Adrenal gland (tissue), 12 donors: Measurements from ENCODE around the gene FCHSD2. TPM values are rescaled to one million over a fixed set of nuclear protein-coding genes. Genes with fewer than 3 reads are reported as not detected.
"Not testable (repeated sequence)": the region's sequence is repeated elsewhere in the genome, so short reads cannot be mapped to it uniquely, and the experiment has no call there.

Experiments
- DNase-seq, 7 donors: peaks; one replicate each; pipeline ENCODE4 v3.0.0-alpha.2; 2019 to 2020
- H3K27ac ChIP-seq, 5 donors: fragments of 200-600 bp; sonication (generic) in 4 of 5; 1 replicate in 3 of 5; 2 replicates in 2 of 5; pipeline versions ENCODE4 v1.5.1 to v1.8.0; 2016 to 2020; ENCODE audit warnings: mild to moderate bottlenecking in 1 of 5
- H3K27me3 ChIP-seq: fragments of 200-600 bp; 2 replicates; pipeline ENCODE4 v1.8.0; 2021
- H3K36me3 ChIP-seq, 2 donors: fragments of 200-600 bp; replicated peaks in 1 of 2; 1 replicate in 1 of 2; 2 replicates in 1 of 2; pipeline versions ENCODE4 v1.5.1 to v1.8.0; 2018 to 2022
- H3K4me1 ChIP-seq, 2 donors: fragments of 200-600 bp; replicated peaks in 1 of 2; 1 replicate in 1 of 2; 2 replicates in 1 of 2; pipeline versions ENCODE4 v1.5.1 to v1.8.0; 2018 to 2021
- H3K4me3 ChIP-seq, 4 donors: fragments of 200-600 bp; sonication (generic) in 3 of 4; one replicate each; pipeline ENCODE4 v1.5.1; 2016 to 2018
- H3K9me3 ChIP-seq, 3 donors: fragments of 200-600 bp; sonication (generic) in 1 of 3; replicated peaks in 1 of 3; 1 replicate in 2 of 3; 2 replicates in 1 of 3; pipeline versions ENCODE4 v1.5.1 to v1.8.0; 2016 to 2021
- CTCF ChIP-seq, 6 experiments: fragments of 450-650 bp in 4 of 6; fragments of 200-600 bp in 2 of 6; sonication (generic) in 1 of 6; IDR thresholded peaks; 1 replicate in 5 of 6; 2 replicates in 1 of 6; pipeline versions ENCODE4 v1.5.1 to v1.8.0; 2016 to 2021; ENCODE audit warnings: antibody characterized with exemption in 6 of 6, mild to moderate bottlenecking in 2 of 6, moderate library complexity in 1 of 6
- POLR2A ChIP-seq, 2 donors: fragments of 450-650 bp; IDR thresholded peaks; one replicate each; pipeline ENCODE4 v1.6.1; 2017; ENCODE audit warnings: antibody characterized with exemption in 2 of 2, mild to moderate bottlenecking in 2 of 2, moderate library complexity in 1 of 2
- WGBS, 4 donors: extraction: QIAGEN DNeasy Blood & Tissue Kit in 2 of 4; methylation state at CpG; one replicate each; pipeline versions ENCODE4 v1.1.5 to v1.1.7; 2013 to 2017; 5-methylcytosine and 5-hydroxymethylcytosine counted together
- intact Hi-C, 2 donors: fragments of 100-400 bp; cut with DNase I; formaldehyde crosslinking; loops; one replicate each; pipeline versions ENCODE4 v1.14.1 to v1.15.0; 2022 to 2023
- polyA plus RNA-seq, 3 donors: library from polyadenylated mRNA; stranded (reverse); fragments of 200-250 nt in 2 of 3; fragments of 350-450 nt in 1 of 3; fragmentation: Illumina TruSeq in 1 of 3; extraction: RNeasy Lipid Tissue Mini Kit (QIAGEN cat#74804) in 1 of 3; gene quantifications; one replicate each; pipeline ENCODE4 v1.2.3, GENCODE V29; 2013 to 2014
- total RNA-seq, 9 donors: library from RNA; depleted of rRNA in 4 of 9; stranded (reverse); fragments of >200 nt in 4 of 9; fragments of 120-200 nt in 1 of 9; fragmentation: NEBNext Ultra II Directional in 1 of 9; extraction: Animal tissue kit (Norgen Biotek cat#: 25700) in 1 of 9; gene quantifications; one replicate each; pipeline versions ENCODE4 v1.1.0 to v1.2.4, GENCODE V29; 2013 to 2023
- donor health status: healthy with polysubstance abuse.
- donor health status: Bipolar disorder and iron deficiency.
- donor health status: DM: yes; HTN: yes; CAD: no.
- donor health status: DM: no; HTN: no; CAD: no.
- donor health status: DM: no; HTN: no; CAD: no.
- donor health status: DM: yes; HTN: yes; CAD: no.

Gene FCHSD2
- total and polyA plus RNA-seq, 12 donors = 14.6 to 67.2 (median 32.7) TPM

- H3K36me3 ChIP-seq = no peaks in the 10 kb centered on the region
- WGBS, 4 donors = 25 to 36% (median 30%) methylated on average over 5 of the region's 5 CpGs
- TF ChIP-seq CTCF (IDR thresholded peaks at IDR 0.05) = no peak
- TF ChIP-seq POLR2A (IDR thresholded peaks at IDR 0.05) = no peak
- H3K4me1 ChIP-seq = peaks cover 19 to 26% of the 10 kb centered on the region in 2 donors
- H3K27me3 ChIP-seq = no peaks in the 10 kb centered on the region
- no peaks in the 10 kb centered on the region for H3K9me3 ChIP-seq
- H3K27ac ChIP-seq = peak overlapping the region in 2 of 5 donors; percentile 21 to 25
- intact Hi-C loops = loop anchor here (5.0 to 10.0 kb wide), 3 partner anchors 86 to 251 kb away; partner anchors contain the start of gene FCHSD2 (in 1 of the 2)
- peak in 1 of 7 donors; percentile 18 for DNase-seq
- H3K4me3 ChIP-seq = no peak overlapping the region
Measured at GRCh38 chr11:72921028-72921716, 220.9 kb downstream of the FCHSD2 start.

- Histone ChIP-seq H3K4me3 (no peak overlapping the region), H3K36me3 (no peaks in the 10 kb centered on the region), H3K4me1 (peaks cover 19 to 26% of the 10 kb centered on the region in 2 donors), H3K9me3 (no peaks in the 10 kb centered on the region), H3K27me3 (no peaks in the 10 kb centered on the region), H3K27ac (peak overlapping the region in 1 of 5 donors; percentile 25)
- no peak for DNase-seq
- TF ChIP-seq POLR2A (IDR thresholded peaks at IDR 0.05) = no peak
- TF ChIP-seq CTCF (IDR thresholded peaks at IDR 0.05) = no peak
- intact Hi-C loops = loop anchor here (5.0 to 10.0 kb wide), 3 partner anchors 85 to 252 kb away; partner anchors contain the start of gene FCHSD2 (in 1 of the 2)
Measured at GRCh38 chr11:72920001-72920400, 222.1 kb downstream of the FCHSD2 start.

GRCh38 chr11:72918851-72919250 lies 223.3 kb downstream of the FCHSD2 start:
- intact Hi-C loops = no loop called here
- H3K9me3 ChIP-seq = no peaks in the 10 kb centered on the region
- peaks cover 19 to 26% of the 10 kb centered on the region in 2 donors for H3K4me1 ChIP-seq
- TF ChIP-seq CTCF (IDR thresholded peaks at IDR 0.05) = no peak
- TF ChIP-seq POLR2A (IDR thresholded peaks at IDR 0.05) = no peak
- H3K27me3 ChIP-seq = no peaks in the 10 kb centered on the region
- no peak overlapping the region for H3K27ac ChIP-seq
- no peak for DNase-seq
- H3K4me3 ChIP-seq = no peak overlapping the region
- no peaks in the 10 kb centered on the region for H3K36me3 ChIP-seq

GRCh38 chr11:72912253-72912652 lies 229.9 kb downstream of the FCHSD2 start:
- no peak for TF ChIP-seq CTCF (IDR thresholded peaks at IDR 0.05)
- TF ChIP-seq POLR2A (IDR thresholded peaks at IDR 0.05) = no peak
- WGBS, 4 donors = 91 to 100% (median 96%) methylated on average over 1 of the region's 1 CpG
- H3K9me3 ChIP-seq = no peaks in the 10 kb centered on the region
- no peak overlapping the region for H3K27ac ChIP-seq
- no peaks in the 10 kb centered on the region for H3K4me1 ChIP-seq
- intact Hi-C loops = no loop called here
- no peaks in the 10 kb centered on the region for H3K36me3 ChIP-seq
- H3K4me3 ChIP-seq = no peak overlapping the region
- H3K27me3 ChIP-seq = no peaks in the 10 kb centered on the region
- DNase-seq = no peak

GRCh38 chr11:72909558-72910388 lies 232.3 kb downstream of the FCHSD2 start:
- WGBS, 4 donors = 88 to 96% (median 94%) methylated on average over 16 to 42 of the region's 42 CpGs
- H3K27ac ChIP-seq, H3K4me3 ChIP-seq, H3K4me1 ChIP-seq, intact Hi-C loops, H3K36me3 ChIP-seq, H3K9me3 ChIP-seq, H3K27me3 ChIP-seq, DNase-seq: not testable (repeated sequence)
